Testis (tissue), 3 donors: ENCODE results near the gene F13B. TPM values are rescaled to one million over a fixed set of nuclear protein-coding genes. Genes with fewer than 3 reads are reported as not detected.

Source experiments
- DNase-seq: peaks from one replicate; pipeline ENCODE4 v3.0.0-alpha.2; 2019
- H3K27ac ChIP-seq, 2 donors: fragments of 200-600 bp; sonication (generic); one replicate each; pipeline ENCODE4 v1.5.1; 2019
- H3K27me3 ChIP-seq: fragments of 200-600 bp; sonication (generic); one replicate; pipeline ENCODE4 v1.5.1; 2019
- H3K36me3 ChIP-seq: fragments of 200-600 bp; sonication (generic); one replicate; pipeline ENCODE4 v1.5.1; 2017; ENCODE audit warnings: low read depth; ENCODE audit errors: missing control alignments
- H3K4me1 ChIP-seq: fragments of 200-600 bp; sonication (generic); one replicate; pipeline ENCODE4 v1.5.1; 2019
- H3K4me3 ChIP-seq, 2 donors: fragments of 200-600 bp; sonication (generic); one replicate each; pipeline ENCODE4 v1.5.1; 2017 to 2019
- H3K9me3 ChIP-seq: fragments of 200-600 bp; sonication (generic); one replicate; pipeline ENCODE4 v1.5.1; 2017
- POLR2A ChIP-seq: fragments of 450-650 bp; IDR thresholded peaks from one replicate; pipeline ENCODE4 v1.6.1; 2017; ENCODE audit warnings: antibody characterized with exemption, mild to moderate bottlenecking, moderate library complexity
- WGBS, 2 donors: methylation state at CpG; one replicate each; pipeline ENCODE4 v1.1.5; 2018; 5-methylcytosine and 5-hydroxymethylcytosine counted together
- intact Hi-C: fragments of 100-400 bp; cut with DNase I; formaldehyde crosslinking; loops from one replicate; pipeline ENCODE4 v1.15.1; 2023; ENCODE audit warnings: low total_unique reads
- polyA plus RNA-seq: library from polyadenylated mRNA; stranded (reverse); fragments of 350-450 nt; fragmentation: Illumina TruSeq; extraction: RNeasy Lipid Tissue Mini Kit (QIAGEN cat#74804); gene quantifications from one replicate; pipeline ENCODE4 v1.2.3, GENCODE V29; 2014; ENCODE audit warnings: low read depth, low replicate concordance; ENCODE audit not compliant: insufficient read depth
- total RNA-seq, 2 donors: library from RNA; depleted of rRNA; stranded (reverse); fragments of >200 nt; gene quantifications; one replicate each; pipeline ENCODE4 v1.2.3, GENCODE V29; 2016
- TF ChIP-seq, protein P1 (sequence below), 3 experiments: fragments of 450-650 bp in 2 of 3; fragments of 200-600 bp in 1 of 3; sonication (generic) in 1 of 3; IDR thresholded peaks; one replicate each; pipeline ENCODE4 v1.5.1; 2016 to 2019; ENCODE audit warnings: antibody characterized with exemption in 3 of 3, mild to moderate bottlenecking in 2 of 3, moderate library complexity in 1 of 3

F13B gene
- total and polyA plus RNA-seq, 3 donors from 2014 or later: 0.31 to 0.70 (median 0.31) TPM

- intact Hi-C loops: no loop called here
- WGBS, 2 donors: 88 to 98% methylated on average over 1 of the region's 1 CpG
- no peaks in the 10 kb centered on the region for H3K9me3 ChIP-seq
These were observed 25.5 kb upstream of the F13B start for GRCh38 chr1:197092491-197093023.

GRCh38 chr1:197083474-197083873 is 16.4 kb upstream of the F13B start:
- Histone ChIP-seq H3K4me3 (no peak overlapping the region), H3K36me3 (no peaks in the 10 kb centered on the region), H3K9me3 (no peaks in the 10 kb centered on the region), H3K4me1 (no peaks in the 10 kb centered on the region), H3K27me3 (no peaks in the 10 kb centered on the region), H3K27ac (no peak overlapping the region)
- intact Hi-C loops: no loop called here
- TF ChIP-seq, protein P1, sequence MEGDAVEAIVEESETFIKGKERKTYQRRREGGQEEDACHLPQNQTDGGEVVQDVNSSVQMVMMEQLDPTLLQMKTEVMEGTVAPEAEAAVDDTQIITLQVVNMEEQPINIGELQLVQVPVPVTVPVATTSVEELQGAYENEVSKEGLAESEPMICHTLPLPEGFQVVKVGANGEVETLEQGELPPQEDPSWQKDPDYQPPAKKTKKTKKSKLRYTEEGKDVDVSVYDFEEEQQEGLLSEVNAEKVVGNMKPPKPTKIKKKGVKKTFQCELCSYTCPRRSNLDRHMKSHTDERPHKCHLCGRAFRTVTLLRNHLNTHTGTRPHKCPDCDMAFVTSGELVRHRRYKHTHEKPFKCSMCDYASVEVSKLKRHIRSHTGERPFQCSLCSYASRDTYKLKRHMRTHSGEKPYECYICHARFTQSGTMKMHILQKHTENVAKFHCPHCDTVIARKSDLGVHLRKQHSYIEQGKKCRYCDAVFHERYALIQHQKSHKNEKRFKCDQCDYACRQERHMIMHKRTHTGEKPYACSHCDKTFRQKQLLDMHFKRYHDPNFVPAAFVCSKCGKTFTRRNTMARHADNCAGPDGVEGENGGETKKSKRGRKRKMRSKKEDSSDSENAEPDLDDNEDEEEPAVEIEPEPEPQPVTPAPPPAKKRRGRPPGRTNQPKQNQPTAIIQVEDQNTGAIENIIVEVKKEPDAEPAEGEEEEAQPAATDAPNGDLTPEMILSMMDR (IDR thresholded peaks at IDR 0.05): no peak
- no peak for TF ChIP-seq POLR2A
- no peak for DNase-seq

More at GRCh38 chr1:197092491-197093023, 25.5 kb upstream of the F13B start:
- no peak overlapping the region for H3K27ac ChIP-seq
- peaks cover 16% of the 10 kb centered on the region for H3K4me1 ChIP-seq
- no peak overlapping the region for H3K4me3 ChIP-seq
- no peaks in the 10 kb centered on the region for H3K27me3 ChIP-seq
- DNase-seq: no peak
- TF ChIP-seq, protein P1 (IDR thresholded peaks at IDR 0.05): no peak
- no peak for TF ChIP-seq POLR2A
- no peaks in the 10 kb centered on the region for H3K36me3 ChIP-seq

GRCh38 chr1:197081117-197081753 is 14.2 kb upstream of the F13B start:
- TF ChIP-seq POLR2A: no peak
- TF ChIP-seq, protein P1 (IDR thresholded peaks at IDR 0.05): no peak
- no peak overlapping the region for H3K27ac ChIP-seq
- no peaks in the 10 kb centered on the region for H3K36me3 ChIP-seq
- no peaks in the 10 kb centered on the region for H3K4me1 ChIP-seq
- no peak for DNase-seq
- intact Hi-C loops: no loop called here
- no peak overlapping the region for H3K4me3 ChIP-seq
- no peaks in the 10 kb centered on the region for H3K27me3 ChIP-seq
- H3K9me3 ChIP-seq: no peaks in the 10 kb centered on the region
- 90 to 95% methylated on average over 4 to 5 of the region's 5 CpGs for WGBS, 2 donors

DNA sequence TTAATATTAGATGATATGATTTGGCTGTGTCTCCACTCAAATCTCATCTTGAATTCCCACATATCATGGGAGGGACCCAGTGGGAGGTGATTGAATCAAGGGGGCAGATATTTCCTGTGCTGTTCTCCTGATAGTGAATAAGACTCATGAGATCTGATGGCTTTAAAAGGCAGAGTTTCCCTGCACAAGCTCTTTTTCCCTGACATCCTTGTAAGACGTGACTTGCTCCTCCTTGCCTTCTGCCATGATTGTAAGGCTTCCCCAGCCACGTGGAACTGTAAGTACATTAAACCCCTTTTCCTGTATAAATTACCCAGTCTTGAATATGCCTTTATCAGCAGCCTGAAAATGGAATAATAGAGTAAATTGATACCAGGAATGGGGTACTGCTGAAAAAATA is 13.3 kb upstream of the F13B start:
- 71 to 81% methylated on average over 2 of the region's 2 CpGs for WGBS, 2 donors

More for the DNA sequence above, 13.3 kb upstream of the F13B start:
- Histone ChIP-seq H3K9me3 (no peaks in the 10 kb centered on the region), H3K4me1 (no peaks in the 10 kb centered on the region), H3K36me3 (no peaks in the 10 kb centered on the region), H3K4me3 (no peak overlapping the region), H3K27me3 (no peaks in the 10 kb centered on the region), H3K27ac (no peak overlapping the region)
- DNase-seq: no peak
- intact Hi-C loops: no loop called here
- TF ChIP-seq POLR2A: no peak
- TF ChIP-seq, protein P1 (IDR thresholded peaks at IDR 0.05): no peak
